Measurements from ENCODE around the gene IL2. TPM values are rescaled to one million over a fixed set of nuclear protein-coding genes. Genes with fewer than 3 reads are reported as not detected.

Gene IL2
- total RNA-seq, 1 donor from 2014 or later, result not detected

GRCh38 chr4:122412547-122412946 lies 44.0 kb downstream of the IL2 start:
- intact Hi-C loops (cut with DNase I), result no loop called here
- ATAC-seq (ENCODE audit: poor library complexity), result no peak

GRCh38 chr4:122403861-122404260 lies 52.7 kb downstream of the IL2 start:
- intact Hi-C loops (cut with DNase I), result no loop called here
- no peak for DNase-seq
- ATAC-seq (ENCODE audit: poor library complexity), result no peak

More at GRCh38 chr4:122412547-122412946, 44.0 kb downstream of the IL2 start:
- no peak for DNase-seq

Other genes with a start within 250 kb of the IL2 start
- gene ADAD1, start 77.7 kb downstream of the IL2 start, total RNA-seq, result not detected
- gene IL21, start 164.3 kb upstream of the IL2 start, total RNA-seq, result not detected